HCEC 1CT (cell line): ENCODE data around the gene KLK7.
"Not testable (repeated sequence)": the region's sequence is repeated elsewhere in the genome, so short reads cannot be mapped to it uniquely, and the experiment has no call there.

ENCODE experiments used
- DNase-seq: peaks from one replicate; pipeline ENCODE4 v3.0.0-alpha.2; 2017

Gene KLK7

DNA sequence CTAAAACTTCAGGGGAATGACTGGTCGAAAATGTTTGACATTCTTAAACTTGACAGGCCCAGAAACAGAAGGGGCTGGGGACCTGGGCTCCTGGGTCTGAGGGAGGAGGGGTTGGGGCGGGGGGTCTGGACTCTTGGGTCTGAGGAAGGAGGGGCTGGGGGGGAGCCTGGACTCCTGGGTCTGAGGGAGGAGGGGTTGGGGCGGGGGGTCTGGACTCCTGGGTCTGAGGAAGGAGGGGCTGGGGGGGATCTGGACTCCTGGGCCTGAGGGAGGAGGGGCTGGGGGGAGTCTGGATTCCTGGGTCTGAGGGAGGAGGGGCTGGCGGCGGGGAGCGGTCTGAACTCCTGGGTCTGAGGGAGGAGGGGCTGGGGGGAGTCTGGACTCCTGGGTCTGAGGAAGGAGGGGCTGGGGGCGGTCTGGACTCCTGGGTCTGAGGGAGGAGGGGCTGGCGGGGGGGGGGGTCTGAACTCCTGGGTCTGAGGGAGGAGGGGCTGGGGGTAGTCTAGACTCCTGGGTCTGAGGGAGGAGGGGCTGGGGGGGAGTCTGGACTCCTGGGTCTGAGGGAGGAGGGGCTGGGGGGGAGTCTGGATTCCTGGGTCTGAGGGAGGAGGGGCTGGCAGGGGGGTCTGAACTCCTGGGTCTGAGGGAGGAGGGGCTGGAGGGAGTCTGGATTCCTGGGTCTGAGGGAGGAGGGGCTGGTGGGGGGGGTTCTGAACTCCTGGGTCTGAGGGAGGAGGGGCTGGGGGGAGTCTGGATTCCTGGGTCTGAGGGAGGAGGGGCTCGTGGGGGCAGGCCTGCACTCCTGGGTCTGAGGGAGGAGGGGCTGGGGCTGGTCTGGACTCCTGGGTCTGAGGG, 8.8 kb downstream of the KLK7 start:
- no peak for DNase-seq

DNA sequence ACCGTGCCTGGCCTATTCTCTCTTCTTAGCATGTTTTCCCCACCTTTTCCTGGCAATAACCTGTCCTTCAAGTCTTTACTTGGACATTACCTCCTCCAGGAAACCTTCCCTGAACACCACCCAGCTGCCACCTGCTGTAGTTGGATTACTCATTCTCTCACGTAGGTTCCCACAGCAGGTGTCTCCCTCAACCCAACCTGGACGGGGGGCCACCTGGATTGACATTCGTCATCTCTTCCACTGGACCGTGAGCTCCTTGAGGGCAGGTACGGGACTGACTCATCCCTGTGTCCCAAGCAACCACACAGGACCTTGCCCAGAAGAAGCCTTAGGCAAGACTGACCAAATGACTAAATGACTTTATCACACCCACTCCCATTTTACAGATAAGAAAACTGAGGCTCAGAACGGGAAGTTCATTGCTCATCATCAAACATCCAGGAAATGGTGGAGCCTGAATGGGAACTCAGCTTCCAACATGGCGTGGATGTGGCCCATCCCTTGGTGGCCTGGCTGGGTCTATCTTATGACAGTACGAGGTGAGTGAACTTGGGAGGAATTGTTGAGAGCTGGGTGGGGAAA, 10.8 kb downstream of the KLK7 start:
- DNase-seq, result no peak

DNA sequence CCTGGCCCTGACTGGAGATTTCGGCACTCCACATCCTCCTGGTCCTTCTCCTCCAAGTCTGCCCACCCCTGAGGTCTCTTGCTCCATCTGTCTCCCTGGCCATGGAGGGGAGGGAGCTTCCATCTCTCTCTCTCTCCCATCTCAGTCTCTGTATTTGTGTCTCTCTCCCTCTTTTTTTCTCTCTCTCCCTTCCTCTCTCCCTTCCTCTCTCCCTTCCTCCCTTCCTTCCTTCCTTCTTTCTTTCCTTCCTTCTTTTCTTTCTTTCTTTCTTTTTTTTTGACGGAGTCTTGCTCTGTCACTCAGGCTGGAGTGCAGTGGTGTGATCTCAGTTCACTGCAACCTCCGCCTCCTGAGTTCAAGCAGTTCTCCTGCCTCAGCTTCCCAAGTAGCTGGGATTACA, 13.9 kb downstream of the KLK7 start:
- DNase-seq, result not testable (repeated sequence)

DNA sequence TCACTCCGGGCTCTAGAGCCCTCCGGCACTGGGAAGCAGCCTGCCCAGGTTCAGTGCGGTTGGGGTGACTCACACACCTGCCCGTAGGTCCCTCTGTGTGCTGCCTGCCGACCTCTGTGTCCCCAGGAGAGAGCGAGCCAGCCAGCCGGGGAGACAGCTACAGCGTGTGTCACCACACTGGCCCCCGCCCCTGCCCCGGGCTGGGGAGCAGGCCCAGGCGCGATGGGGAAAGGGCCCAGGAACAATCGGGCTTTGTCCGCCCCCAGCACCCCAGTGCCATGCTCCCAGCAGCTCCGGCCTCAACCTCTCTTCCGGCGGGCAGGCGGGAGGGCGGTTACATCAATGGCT, 14.3 kb downstream of the KLK7 start, which contains the start of gene KLK6:
Gene KLK6, minus strand, starts transcription at position 179 of the 348 bp plus-strand sequence. CDS start 1,487 bp downstream, outside the sequence.
- DNase-seq, result no peak

DNA sequence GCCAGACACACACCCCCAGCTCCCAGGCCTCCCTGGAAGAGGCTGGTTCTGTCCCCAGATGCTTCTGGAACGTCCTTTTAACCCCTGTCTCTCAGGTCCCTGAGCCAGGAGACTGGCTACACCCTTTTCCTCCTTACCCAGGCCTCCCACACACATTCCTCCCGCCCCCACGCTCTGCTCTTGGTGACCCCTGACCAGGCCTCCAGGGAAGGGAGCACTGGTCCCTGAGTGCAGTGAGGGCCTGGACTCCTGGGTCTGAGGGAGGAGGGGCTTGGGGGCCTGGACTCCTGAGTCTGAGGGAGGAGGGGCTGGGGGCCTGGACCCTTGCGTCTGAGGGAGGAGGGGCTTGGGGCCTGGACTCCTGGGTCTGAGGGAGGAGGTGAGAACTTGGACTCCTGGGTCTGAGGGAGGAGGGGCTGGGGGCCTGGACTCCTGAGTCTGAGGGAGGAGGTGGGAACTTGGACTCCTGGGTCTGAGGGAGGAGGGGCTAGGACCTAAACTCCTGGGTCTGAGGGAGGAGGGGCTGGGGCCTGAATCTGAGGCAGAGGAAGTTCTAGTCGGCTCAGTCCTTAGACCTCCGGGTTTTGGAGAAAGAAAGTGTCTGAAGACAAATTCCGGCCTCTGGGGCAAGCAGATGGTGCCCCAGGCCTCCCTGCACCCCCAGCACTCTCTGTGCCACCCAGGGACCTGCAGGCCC, 14.9 kb downstream of the KLK7 start:
- no peak for DNase-seq

DNA sequence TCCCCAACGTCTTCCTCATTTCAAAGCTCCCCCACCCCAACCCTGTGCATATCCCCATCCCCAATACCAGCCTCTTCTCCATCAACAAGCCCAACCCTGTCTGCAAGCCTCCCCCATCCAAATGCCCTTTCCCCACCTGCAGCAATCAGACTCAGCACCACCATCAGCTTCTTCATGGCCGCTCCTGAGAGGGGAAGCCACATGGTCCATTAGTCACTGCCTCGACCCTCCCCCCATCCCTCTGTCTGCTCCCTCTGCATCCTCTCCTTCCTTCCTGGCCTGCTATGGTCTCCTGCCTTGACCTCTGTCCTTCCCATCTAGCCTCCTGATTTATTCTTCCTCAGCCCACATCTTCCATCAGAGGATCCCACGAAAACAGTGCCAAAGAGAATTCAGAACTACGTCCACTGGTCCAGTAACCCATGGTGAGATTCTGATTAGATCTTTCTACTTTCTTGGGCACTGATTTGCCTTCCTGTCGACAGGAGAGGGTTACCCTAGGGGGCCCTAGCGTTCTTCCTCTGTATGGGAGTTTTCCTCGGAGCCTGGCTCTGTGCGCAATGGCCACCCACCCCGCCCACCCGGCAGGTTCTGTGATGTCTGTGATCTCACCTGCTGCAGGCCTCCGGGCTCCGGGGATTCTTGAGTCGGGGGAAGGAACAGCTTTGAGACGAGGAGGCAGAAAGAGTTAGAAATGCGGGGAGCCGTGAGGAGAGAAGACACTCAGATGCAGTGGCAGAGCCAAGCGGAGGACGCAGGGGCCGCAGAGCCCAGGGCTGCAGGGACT, 15.6 kb downstream of the KLK7 start:
- no peak for DNase-seq

DNA sequence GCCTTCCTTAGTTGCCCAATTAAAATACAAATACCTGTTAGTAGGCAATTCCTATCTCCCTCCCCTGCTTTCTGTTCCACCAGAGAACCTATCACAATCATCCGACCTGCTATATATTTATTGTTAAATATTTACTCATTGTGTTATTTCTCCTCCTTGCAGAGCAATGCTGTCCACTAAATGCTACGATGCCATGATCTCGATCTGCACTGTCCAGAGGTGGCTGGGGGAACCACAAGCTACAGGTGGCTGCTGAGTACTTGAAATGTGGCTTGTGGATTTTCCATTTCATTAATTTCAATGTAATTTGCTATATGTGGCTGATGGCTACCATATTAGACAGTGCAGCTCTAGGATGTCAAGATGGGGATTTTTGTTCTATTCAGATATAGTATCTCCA, 19.5 kb downstream of the KLK7 start:
- no peak for DNase-seq

DNA sequence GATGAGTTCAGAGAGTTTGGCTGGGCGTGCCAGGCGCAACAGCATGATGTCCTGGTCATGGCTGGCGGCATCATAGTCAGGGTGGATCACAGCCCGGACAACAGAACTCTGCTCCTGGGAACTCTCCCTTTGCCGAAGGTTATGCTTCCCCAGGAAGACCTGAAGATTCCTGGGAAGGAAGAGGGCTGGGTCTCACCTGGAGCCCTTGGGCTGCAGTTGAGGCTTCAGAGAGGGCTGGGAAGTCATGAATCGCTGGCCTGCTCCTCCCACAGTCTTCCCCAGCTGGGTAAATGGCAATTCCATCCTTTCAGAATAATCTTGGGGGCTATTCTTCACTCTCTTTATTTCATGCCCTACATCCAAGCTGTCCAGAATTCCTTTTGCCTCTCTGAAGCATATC, 20.3 kb downstream of the KLK7 start:
- no peak for DNase-seq

DNA sequence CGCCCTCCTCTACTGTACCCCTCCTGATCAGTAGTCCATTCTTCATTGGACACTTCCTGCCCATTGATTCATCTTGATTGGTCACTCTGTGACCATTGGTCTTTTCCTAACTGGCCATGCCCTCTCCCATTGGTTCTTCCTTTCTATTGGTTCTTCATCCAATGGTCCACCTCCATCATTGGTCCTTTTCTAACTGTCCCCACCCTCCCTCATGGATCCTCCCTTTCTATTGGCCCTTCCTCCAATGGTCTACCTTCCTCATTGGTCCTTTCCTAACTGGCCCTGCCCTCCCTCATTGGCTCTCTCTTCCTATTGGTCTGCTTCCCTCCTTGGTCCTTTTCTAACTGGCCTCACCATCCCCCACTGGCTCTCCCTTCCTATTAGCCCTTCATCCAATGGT, 21.5 kb downstream of the KLK7 start:
- DNase-seq, result no peak

DNA sequence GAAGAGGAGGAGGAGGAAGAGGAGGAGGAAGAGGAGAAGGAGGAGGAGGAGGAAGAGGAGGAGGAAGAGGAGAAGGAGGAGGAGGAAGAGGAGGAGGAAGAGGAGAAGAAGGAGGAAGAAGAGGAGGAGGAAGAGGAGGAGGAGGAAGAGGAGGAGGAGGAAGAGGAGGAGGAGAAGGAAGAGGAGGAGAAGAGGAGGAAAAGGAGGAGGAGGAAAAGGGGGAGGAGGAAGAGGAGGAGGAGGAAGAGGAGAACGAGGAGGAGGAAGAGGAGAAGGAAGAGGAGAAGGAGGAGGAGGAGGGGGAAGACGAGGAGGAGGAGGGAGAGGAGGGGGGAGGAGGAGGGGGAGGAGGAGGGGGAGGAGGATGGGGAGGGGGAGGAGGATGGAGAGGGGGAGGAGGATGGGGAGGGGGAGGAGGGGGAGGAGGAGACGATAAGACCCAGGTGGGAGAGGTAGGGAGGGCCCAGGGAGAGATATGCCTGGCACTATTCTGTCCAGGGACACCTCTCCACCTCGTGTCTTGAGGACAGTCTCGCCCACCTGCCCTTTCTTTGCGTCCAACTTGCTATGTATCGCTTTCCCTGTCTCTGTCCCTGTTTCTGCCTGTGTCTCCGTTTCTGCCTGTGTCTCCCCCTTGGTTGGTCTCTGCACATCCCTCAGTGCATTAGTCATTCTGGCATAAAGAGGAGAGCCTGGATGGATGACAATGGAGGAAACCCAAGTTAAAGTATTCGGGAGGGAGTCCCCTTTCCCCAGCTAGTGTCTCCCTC, 23.8 kb downstream of the KLK7 start:
- no peak for DNase-seq

DNA sequence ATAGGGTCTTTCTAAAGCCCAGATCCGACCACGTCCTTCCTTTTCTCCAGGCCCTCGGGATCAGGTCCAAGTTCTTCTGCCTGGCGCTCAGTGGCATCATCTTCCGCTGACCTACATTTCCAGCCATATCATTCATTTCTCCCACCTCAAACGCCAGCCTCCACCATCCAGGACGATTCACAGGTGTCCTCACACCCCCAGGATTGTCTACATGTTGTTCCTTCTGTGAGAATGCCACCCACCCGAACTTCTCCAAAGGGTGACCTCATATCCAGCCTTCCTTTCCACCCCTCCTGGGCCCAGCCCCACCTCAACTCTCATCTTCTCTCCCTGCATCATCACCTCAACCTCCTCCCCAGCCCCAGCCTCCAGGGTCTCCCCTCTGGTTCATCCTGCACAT, 26.1 kb downstream of the KLK7 start:
- DNase-seq, result no peak

DNA sequence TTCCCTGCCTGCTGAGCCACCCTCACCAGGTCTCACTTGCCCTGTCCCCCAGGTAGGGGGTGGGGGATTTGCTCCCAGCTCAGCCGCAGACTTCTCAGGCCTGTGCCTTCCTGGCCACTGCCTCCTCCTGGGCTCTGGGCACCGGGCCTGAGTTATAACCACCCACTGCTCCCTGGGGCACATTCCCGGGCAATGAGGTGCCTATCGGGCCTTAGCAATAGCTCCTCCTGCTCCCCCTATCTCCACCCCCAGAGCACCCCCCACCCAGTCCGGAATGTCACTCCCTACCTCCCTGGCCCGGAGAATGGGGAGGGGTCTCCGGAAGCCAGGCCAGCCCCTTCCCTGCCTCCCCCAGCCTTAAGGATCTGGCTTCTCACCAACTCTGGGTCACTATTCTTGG, 30.8 kb downstream of the KLK7 start, which contains the start of gene KLK5:
Gene KLK5, minus strand, starts transcription at position 129 of the 400 bp plus-strand sequence. CDS start 381 bp downstream, outside the sequence.
- DNase-seq, result no peak

DNA sequence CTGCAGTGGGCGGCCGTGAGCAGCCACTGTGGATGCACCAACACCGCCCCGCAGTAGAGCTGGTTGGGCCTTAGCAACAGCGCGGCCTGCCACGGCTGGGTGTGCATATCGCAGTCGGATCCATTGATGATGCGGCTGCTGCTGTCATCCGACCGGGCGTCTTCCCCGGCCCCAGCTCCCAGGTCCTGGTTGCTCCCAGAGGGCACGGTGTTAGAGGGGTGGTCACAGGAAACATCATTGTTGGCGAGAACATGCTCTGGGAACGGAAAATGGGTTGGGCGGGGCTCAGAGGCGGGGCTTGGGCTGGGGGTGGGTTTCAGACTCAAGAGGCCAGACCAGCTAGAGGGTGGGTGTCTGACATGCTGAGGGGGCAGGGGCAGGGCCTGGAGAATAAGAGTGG, 33.9 kb downstream of the KLK7 start:
- DNase-seq, result no peak

DNA sequence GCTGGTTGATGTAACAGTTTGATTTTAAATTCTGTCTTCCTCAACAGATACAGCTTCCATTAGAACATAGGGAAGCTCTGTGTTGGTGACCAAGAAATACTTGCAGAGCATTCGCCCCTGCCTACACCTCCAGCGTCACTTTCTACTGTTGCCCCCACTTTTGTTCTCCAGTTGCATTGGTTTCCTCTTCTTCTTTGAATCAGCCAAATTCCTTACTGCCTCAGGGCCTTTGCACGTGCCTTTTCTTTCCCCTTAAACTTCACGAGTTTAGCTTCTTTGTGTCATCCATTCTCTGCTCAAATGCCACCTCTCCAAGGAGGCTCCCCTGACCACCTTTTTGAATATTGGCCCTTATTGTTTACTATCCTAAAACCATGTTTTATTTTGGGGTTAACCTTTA, 36.6 kb downstream of the KLK7 start:
- no peak for DNase-seq

DNA sequence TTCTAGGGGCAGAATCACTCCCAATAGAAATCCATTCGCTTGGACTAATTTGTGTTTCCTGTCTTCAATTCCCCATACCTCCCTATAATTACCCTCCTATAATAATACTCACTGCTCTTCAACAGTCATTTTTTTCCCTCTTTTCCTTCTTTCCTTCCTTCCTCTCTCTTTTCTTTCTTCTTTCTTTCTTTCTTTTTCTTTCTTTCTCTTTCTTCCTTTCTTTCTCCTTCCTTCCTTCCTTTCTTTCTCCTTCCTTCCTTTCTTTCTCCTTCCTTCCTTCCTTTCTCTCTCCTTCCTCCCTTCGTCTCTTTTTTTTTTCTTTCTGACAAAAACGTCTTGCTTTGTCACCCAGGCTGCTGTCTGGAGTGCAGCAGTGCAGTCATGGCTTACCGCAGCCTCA, 38.9 kb downstream of the KLK7 start:
- no peak for DNase-seq

DNA sequence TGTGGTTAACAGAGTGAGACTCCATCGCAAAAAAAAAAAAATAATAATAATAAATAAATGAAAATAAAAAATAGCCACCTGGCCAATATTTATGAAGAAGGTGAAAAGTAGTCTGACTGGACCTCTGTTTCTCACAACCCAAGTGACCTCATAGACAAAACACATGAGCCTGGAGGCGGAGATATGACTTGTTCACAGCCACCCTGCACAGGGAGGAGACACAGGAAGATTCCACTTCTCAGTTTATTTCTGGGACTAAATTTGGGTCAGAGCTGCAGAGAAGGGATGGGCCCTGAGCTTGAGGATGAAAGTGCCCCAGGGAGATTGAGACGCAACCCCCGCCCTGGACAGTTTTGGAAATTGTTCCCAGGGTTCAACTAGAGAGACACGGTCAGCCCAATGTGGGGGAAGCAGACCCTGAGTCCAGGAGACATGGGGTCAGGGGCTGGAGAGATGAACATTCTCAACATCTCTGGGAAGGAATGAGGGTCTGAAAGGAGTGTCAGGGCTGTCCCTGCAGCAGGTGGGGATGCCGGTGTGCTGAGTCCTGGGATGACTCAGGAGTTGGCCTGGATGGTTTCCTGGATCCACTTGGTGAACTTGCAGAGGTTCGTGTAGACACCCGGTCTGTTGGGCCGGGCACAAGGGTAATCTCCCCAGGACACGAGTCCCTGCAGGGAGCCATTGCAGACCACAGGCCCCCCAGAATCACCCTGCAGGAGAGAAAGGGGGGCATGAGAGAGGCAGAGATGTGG, 40.5 kb downstream of the KLK7 start:
- DNase-seq, result no peak

DNA sequence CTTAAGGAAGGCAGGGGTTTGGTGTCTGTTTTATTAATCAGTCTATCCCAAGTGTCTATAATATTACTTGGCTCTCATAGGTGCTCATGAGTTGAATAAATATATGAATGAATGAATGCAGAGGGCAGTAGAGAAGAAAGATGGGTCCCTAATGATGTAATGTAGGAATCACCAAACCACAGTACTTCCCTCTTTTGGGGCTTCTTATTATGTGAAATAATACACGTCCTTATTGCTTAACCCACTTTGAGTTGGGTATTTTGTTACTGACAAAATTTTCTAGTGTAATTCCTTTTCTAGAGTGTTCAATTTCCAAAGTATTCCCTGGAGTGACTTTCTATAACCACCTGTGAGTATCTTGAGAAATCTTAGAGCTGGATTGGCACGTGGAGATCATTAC, 44.1 kb downstream of the KLK7 start:
- no peak for DNase-seq

DNA sequence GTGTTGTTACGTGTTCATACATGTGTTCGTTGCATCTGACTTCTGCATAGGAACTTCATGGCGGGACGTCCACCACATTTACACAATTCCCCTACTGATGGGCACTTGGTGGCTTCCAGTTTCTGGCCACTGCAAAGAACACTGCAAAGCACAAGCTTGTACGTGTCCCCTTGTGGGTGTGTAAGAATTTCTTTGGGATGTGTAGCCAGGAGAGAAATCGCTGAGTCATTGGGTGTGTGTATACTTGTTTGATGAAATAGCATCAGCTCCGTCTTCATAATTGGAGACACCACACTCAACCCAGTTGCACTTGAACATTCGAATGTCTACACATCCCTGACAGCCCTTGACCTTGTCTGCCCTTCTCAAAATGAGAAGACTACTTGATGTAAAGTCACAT, 50.1 kb downstream of the KLK7 start:
- peak; percentile 5 for DNase-seq

DNA sequence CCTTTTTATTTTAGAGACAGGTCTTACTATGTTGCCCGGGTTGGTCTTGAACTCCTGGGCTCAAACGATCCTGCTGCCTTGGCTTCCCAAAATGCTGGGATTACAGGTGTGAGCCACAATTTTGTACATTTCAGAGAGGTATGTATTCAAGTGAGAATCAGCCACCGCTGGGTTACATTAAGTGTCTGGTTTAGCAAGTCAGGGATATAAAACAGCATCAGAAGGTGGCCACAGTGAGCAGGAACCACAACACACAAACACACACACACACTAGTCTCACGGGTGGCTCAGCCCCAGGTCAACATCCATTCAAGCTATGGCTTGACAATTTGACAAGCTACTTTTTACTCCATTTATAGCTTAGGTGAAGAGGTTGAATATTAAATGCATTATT, 51.0 kb downstream of the KLK7 start:
- DNase-seq, result no peak

DNA sequence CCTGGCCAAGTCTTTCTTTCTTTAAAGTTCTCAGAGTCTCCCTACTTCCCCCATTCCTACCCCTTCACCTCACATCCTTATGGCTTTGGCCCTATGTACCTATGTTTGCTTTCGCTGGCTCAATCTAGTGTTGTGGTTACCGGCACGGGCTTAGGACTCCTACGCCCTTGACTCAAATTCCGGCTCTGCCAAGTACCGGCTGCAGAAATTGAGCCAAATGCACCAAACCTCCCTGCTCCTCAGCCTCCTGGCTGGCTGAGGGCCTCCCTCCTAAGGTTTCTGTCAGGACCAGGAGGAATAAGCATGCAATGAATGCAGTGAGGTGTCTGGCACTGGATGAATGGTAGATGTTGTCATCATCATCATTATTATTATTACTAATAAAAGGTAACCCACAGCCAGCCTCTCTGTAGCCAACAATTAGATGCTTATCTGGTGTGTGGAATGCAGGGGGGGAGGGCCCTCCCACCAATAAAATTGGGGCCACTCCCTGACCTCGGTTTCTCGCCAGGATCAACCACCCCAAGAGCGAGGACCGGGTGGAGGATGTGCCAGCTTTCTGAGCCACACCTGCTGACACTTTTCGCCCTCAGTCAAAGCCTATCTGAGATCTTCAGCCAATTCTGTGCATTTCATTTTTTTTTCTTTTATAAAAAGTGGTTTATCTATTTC, 51.6 kb downstream of the KLK7 start:
- no peak for DNase-seq

DNA sequence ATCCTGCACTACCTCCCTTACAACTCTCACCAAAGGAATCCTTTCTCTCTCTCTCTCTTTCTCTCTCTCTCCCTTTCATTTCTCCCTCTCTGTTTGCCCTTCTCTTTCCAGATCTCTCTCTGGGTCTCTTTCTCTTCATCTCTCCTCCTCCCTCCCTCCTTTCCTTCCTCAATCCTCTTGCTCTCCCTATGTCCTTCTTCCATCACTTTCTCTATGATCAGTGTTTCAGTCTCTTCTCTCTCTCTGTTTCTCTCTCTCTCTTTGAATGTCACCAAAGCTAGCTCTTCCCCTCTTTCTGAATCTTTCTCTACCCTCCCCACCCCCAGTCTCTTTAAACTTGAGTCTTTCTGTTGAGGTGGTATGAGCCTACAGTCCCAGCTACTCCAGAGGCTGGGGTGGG, 52.7 kb downstream of the KLK7 start:
- DNase-seq, result no peak
